ENCODE measurements around the gene ASCC1. TPM values are rescaled to one million over a fixed set of nuclear protein-coding genes. Genes with fewer than 3 reads are reported as not detected.

Gene ASCC1
- total and polyA plus RNA-seq, 2 of the 13 experiments (the other 11 are each of a cell fraction or from before 2014, with no cell fraction given) = 21.6 to 30.1 TPM

DNA sequence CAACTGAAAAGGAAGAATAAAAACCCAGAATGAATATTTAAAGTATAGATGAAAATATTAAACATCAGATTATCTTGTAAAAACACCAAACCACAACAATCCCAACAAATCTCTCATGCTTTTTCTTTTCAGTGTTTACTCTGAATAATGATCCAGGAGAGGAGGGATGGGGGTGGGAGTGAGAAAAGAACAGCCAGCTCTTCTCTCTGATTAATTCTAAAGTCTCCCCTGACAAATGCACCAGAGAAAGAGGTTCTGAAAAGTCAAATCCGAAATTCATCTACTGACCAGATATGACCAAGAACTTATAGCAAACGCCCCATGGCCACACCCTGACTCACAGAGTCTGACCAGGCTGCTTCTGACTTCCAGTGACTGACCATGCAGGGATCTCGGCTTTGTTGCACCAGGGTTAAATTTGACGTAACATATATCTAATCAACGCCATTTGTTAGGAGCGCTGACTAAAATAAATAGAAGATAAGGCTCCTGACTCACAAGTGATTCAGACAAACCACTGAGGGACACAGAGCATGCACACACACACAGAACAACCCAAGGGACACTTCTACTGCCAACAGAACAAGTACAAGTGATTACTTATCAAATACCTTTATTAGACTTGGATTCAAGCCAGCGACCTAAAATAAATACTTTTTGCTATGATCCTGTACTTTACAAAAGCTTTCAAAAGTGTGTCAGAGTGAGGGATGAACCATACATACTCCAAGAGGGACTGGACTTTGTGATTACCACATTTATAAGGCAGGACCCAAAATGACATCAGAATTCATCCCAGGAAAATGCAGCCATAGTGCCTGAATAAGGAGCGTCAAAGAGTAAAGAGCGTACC, 118.4 kb downstream of the ASCC1 start:
- peak overlapping the region; percentile 66 for H3K4me2 ChIP-seq (ENCODE audit: low read depth, low read length)
- intact Hi-C loops (cut with micrococcal nuclease; ENCODE audit: unreplicated experiment) = no loop called here
- FAIRE-seq (no peak), ATAC-seq (peak; percentile 76), DNase-seq (ENCODE audit: low spot score) (peak; percentile 98)
- in situ Hi-C loops (cut with HindIII; ENCODE audit: extremely low pct_ligation_motif_present, low pct_unique_long_range_greater_than_20kb) = loop anchor here (25.0 kb wide), 1 partner anchor 240 kb away; no protein-coding TSS in a partner anchor
- H3K27ac ChIP-seq (ENCODE audit: extremely low read length, insufficient read depth, low read length) = peak overlapping the region; percentile 93
- H3K9ac ChIP-seq (ENCODE audit: insufficient read depth, low read depth, low read length) = peak overlapping the region; percentile 74
- no peaks in the 10 kb centered on the region for H3K27me3 ChIP-seq (ENCODE audit: control insufficient read depth in 1 of 2, insufficient read depth in 2 of 2, low read length in 2 of 2)
- peaks cover 2 to 17% of the 10 kb centered on the region in 2 experiments; a peak in 4 of 5 replicates for H3K36me3 ChIP-seq (replicated peaks in 1 of 2; ENCODE audit: control insufficient read depth in 1 of 2, insufficient read depth in 2 of 2, low read length in 2 of 2)
- POLR2A ChIA-PET = interaction anchor here (1.3 to 1.4 kb wide), 2 partner anchors 119 to 176 kb away, joined by 3 to 5 read pairs; partner anchors contain the start of gene ASCC1
- peaks cover 73% of the 10 kb centered on the region for H3K4me1 ChIP-seq (ENCODE audit: insufficient read depth, low read length)
- 7% methylated on average over 9 of the region's 9 CpGs for WGBS (ENCODE audit: low lambda C conversion rate)
- no peaks in the 10 kb centered on the region for H3K79me2 ChIP-seq (ENCODE audit: insufficient read depth, low read length)
- no peaks in the 10 kb centered on the region for H4K20me1 ChIP-seq (ENCODE audit: insufficient read depth, low read length)
- no peak overlapping the region for H2AFZ ChIP-seq (ENCODE audit: low read length)
- H3K9me3 ChIP-seq (ENCODE audit: low read length) = no peaks in the 10 kb centered on the region
- TSS peak; percentile 66 for BruUV-seq (replicated peaks)
- CTCF ChIA-PET (ENCODE audit: low intra/inter-chr PET ratio, low total read pairs) = no interaction called here
- peak overlapping the region in 1 of 3 experiments; percentile 26; a peak in 1 of 6 replicates for H3K4me3 ChIP-seq (replicated peaks in 1 of 3; ENCODE audit: insufficient read depth in 1 of 3, low read depth in 2 of 3, low read length in 3 of 3)
- TF ChIP-seq ZNF775 (CRISPR knock-in tag; IDR thresholded peaks at IDR 0.05; ENCODE audit: borderline replicate concordance) = no peak
- peak; percentile 78; the same call in 1 of the 2 replicates for TF ChIP-seq FOSL1 (CRISPR knock-in tag; IDR thresholded peaks at IDR 0.05; ENCODE audit: borderline replicate concordance)
- peak; percentile 78 for TF ChIP-seq ATF1 (CRISPR knock-in tag; IDR thresholded peaks at IDR 0.05)
- TF ChIP-seq, protein P1, sequence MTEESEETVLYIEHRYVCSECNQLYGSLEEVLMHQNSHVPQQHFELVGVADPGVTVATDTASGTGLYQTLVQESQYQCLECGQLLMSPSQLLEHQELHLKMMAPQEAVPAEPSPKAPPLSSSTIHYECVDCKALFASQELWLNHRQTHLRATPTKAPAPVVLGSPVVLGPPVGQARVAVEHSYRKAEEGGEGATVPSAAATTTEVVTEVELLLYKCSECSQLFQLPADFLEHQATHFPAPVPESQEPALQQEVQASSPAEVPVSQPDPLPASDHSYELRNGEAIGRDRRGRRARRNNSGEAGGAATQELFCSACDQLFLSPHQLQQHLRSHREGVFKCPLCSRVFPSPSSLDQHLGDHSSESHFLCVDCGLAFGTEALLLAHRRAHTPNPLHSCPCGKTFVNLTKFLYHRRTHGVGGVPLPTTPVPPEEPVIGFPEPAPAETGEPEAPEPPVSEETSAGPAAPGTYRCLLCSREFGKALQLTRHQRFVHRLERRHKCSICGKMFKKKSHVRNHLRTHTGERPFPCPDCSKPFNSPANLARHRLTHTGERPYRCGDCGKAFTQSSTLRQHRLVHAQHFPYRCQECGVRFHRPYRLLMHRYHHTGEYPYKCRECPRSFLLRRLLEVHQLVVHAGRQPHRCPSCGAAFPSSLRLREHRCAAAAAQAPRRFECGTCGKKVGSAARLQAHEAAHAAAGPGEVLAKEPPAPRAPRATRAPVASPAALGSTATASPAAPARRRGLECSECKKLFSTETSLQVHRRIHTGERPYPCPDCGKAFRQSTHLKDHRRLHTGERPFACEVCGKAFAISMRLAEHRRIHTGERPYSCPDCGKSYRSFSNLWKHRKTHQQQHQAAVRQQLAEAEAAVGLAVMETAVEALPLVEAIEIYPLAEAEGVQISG (CRISPR knock-in tag; IDR thresholded peaks at IDR 0.05) = no peak
- TF ChIP-seq FOXJ3 (CRISPR knock-in tag; IDR thresholded peaks at IDR 0.05; ENCODE audit: borderline replicate concordance) = no peak; the same call in 1 of the 2 replicates
- TF ChIP-seq, protein P2, sequence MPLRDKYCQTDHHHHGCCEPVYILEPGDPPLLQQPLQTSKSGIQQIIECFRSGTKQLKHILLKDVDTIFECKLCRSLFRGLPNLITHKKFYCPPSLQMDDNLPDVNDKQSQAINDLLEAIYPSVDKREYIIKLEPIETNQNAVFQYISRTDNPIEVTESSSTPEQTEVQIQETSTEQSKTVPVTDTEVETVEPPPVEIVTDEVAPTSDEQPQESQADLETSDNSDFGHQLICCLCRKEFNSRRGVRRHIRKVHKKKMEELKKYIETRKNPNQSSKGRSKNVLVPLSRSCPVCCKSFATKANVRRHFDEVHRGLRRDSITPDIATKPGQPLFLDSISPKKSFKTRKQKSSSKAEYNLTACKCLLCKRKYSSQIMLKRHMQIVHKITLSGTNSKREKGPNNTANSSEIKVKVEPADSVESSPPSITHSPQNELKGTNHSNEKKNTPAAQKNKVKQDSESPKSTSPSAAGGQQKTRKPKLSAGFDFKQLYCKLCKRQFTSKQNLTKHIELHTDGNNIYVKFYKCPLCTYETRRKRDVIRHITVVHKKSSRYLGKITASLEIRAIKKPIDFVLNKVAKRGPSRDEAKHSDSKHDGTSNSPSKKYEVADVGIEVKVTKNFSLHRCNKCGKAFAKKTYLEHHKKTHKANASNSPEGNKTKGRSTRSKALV (CRISPR knock-in tag; IDR thresholded peaks at IDR 0.05) = no peak
- no peak for TF ChIP-seq PLRG1 (conservative IDR thresholded peaks at IDR 0.05)
- TF ChIP-seq UBTF (CRISPR knock-in tag; IDR thresholded peaks at IDR 0.05) = no peak
- peak; percentile 26; the same call in 1 of the 2 replicates for TF ChIP-seq HNF4G (IDR thresholded peaks at IDR 0.05; ENCODE audit: borderline replicate concordance, low read depth, low read length)
- no peak for TF ChIP-seq HNF4G (CRISPR knock-in tag; IDR thresholded peaks at IDR 0.05; ENCODE audit: borderline replicate concordance, low read depth)
- TF ChIP-seq IKZF4 (CRISPR knock-in tag; IDR thresholded peaks at IDR 0.05; ENCODE audit: borderline replicate concordance, low read depth, not compliant biosample characterization) = no peak
- no peak for TF ChIP-seq SIX4 (CRISPR knock-in tag; IDR thresholded peaks at IDR 0.05)
- no peak for TF ChIP-seq ZEB1 (IDR thresholded peaks at IDR 0.05; ENCODE audit: insufficient replicate concordance, low read depth)
- no peak for TF ChIP-seq JARID2 (CRISPR knock-in tag; IDR thresholded peaks at IDR 0.05; ENCODE audit: insufficient replicate concordance)
- TF ChIP-seq ZNF619 (CRISPR knock-in tag; IDR thresholded peaks at IDR 0.05) = no peak

Data from HepG2 (cell line).